ENCODE results near the gene MAP4K4.
A peak's percentile ranks its signal among the peaks of the same experiment; 100 is the strongest.

The MAP4K4 gene

DNA sequence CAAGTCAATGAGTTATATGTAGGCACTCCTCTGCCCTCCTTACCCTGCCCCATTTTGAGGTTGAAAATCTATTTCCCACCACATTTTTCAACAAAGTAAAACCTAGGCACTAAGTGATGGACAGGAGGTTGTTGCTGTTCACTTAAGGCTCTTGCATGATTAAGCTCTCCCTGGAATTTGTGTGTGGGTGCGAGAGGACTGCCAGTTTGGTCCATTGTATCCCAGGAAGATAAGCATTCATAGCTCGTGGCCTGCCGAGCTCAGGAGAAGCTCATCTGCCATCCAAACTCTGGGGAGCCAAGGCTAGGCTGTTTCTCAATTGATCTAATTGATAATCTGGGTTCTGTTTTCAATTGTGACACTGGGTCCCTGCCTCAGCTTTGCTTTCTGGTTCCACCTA is 4.7 kb upstream of the MAP4K4 start:
- no peak for DNase-seq (ENCODE audit: low read depth)

DNA sequence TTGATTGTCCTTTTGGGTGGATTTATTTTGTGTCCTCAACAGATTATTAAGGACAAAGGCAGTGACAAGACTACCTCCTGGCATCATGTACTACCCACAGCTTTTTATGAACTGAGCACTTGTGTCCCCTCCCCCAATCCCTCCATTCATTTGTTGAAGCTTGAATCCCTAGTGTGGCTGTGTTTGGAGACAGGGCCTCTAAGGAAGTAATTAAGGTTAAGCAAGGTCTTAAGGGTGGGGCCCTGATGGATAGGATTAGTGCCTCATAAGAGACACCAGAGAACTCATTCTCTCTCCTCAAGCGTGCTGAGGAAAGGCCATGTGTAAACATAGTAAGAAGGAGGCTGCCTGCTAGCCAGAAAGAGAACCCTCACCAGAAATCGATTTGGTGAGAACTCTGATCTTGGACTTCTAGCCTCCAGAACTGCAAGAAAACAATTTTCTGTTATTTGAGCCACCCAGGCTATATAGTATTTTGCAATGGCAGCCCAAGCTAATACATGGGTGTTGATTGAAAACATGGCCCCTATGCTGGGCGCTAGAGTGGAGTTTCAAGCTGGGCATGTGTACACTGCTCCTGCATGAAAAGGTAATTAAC is 3.4 kb upstream of the MAP4K4 start:
- no peak for DNase-seq (ENCODE audit: low read depth)

- no peak for DNase-seq (ENCODE audit: low read depth)
These were observed 1.0 kb upstream of the MAP4K4 start for GRCh38 chr2:101696272-101697123.

DNA sequence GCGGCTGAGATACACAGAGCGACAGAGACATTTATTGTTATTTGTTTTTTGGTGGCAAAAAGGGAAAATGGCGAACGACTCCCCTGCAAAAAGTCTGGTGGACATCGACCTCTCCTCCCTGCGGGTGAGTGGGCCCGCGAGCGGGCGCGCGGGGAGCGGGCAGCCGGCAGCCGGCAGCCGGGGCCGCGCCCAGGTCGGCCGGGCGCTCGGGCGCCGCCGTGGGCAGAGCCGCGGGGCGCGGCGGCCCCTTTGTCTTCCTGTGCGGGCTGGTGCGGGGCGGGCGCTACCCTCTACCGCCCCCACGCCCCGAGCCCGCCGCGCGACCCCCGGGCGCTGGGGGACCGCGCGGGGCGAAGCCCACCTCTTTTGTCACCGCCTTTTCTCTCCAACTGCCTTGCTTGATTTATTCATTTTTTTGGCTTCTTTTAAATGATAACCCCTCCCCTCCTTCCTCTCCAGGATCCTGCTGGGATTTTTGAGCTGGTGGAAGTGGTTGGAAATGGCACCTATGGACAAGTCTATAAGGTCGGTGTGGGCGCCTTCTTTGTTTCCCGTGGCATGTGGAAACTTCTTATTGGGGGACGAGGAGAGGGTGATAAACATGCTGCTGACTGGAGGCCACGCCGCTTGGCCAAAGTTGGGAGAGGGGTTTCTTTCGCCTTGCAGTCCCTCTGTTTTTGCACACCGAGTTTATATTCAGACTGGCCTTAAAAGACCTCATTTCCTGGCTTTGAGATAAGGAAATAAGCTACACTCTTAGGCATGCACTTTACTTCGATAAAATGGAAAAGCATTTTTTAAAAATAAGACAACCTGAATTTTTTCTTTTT is 722 bp downstream of the MAP4K4 start:
- DNase-seq (ENCODE audit: low read depth): no peak

- no peak for DNase-seq (ENCODE audit: low read depth)
These were observed 1.6 kb downstream of the MAP4K4 start for GRCh38 chr2:101698844-101699754.

DNA sequence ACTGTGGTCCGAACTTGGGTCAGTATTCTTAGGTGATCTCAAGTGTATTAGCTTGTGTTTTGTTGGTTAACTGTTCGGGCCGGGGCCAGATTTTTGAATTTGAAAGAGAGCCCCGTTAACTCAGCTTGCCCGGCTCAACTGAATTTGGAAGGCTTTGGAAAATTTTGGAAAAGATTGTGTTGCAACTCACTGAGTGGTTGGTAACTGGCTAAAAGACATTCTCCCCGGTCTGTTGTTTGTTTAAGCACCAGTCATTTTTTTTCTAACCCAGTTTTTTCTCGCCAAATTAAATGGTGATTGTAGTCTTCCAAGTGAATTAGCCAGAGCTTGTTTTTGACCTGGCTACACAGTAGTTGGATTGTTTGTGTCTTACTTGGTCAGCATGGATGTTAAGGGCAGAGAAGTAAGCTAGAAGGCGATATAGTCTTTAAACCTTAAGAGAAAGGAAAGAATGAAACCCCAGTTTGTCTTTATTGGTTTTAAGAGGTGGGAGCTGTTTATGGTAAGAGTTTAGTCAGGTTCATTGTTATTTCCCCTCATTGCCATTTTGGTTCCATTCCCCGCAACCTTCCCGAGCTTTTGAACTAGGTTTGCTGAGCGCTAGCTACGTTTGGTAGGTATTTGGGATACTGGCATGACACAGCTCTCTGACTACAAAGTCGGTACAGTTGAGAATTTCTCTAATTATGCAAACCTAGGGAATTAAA is 2.4 kb downstream of the MAP4K4 start:
- no peak for DNase-seq (ENCODE audit: low read depth)

DNA sequence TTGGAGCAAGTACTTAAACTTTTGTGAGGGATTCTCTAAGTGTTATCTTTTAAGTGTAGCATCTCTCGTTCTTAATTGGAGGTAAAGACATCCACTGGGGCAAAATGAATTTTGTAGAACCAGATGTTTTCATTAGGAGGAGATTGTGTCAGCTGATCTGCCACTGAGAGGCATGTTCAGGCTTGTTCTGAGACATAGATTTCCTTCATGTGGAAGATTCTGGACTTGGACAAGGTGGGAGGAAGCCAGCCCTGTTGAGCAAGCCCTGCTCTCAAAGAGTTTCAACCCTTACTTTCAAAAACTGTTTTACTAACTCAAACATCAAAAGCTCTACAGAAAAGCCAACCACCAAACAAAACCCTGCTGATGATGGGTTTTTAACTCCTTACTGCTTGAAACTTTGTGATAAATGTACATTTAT is 6.5 kb downstream of the MAP4K4 start:
- DNase-seq (ENCODE audit: low read depth): peak; percentile 73

DNA sequence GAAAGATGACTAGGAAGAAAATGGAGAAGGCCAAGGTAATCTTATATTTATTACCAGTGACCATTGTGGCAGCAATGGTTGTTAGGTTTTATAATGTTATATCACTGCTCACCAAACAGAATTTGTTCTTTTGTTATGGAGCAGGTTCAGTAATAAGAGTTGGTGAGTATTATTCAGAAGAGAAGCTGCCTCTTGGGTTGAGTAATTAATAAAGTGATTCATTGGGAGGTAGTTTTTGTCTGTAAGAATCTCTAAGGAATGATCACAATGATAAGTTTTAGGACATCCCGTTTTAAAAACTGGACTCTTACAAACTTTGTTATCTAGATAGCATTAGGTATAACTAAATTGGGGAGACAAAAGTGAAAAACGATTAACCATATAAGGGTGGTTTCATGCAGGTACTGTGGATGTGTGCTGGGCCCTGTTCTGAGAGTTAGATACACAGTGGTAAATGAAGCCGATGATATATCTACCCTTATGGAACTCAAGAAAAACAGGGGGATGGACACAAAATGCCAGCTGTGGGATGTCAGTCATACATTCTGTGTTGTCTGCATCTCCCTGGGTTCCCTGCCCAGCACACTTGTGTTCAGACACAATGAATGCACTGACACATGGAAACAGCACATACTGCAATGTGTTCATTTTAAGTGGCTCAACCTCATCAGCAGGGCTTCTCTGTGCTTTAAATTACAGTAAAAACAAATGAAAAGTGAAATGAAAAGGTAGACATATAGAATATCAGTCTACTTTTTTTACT is 7.5 kb downstream of the MAP4K4 start:
- DNase-seq (ENCODE audit: low read depth): no peak

- DNase-seq (ENCODE audit: low read depth): no peak
These were observed 8.8 kb downstream of the MAP4K4 start for GRCh38 chr2:101706121-101706818.

GRCh38 chr2:101706819-101707177 is 9.3 kb downstream of the MAP4K4 start:
- no peak for DNase-seq (ENCODE audit: low read depth)

DNA sequence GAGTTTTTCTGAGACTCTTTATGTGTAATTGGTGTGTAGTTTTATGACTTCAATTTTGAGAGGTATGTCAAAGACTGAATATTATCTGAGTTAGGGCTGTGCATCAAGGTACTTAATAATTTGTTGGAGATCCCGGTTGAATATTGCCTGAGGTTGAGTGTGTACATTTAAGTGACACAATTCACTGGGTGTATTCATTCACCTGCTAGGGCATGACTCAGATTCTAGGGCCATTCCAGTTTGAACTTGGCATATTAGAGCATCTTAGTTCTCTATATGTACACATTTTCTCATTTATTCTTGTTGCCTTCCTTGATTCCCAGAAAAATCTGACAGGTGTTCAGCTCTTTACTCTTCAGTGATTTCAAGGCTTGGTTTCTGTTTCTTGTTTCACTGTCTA is 12.5 kb downstream of the MAP4K4 start:
- no peak for DNase-seq (ENCODE audit: low read depth)

GRCh38 chr2:101710471-101711318 is 13.2 kb downstream of the MAP4K4 start:
- DNase-seq (ENCODE audit: low read depth): no peak

GRCh38 chr2:101714118-101714517 is 16.6 kb downstream of the MAP4K4 start:
- no peak for DNase-seq (ENCODE audit: low read depth)

DNA sequence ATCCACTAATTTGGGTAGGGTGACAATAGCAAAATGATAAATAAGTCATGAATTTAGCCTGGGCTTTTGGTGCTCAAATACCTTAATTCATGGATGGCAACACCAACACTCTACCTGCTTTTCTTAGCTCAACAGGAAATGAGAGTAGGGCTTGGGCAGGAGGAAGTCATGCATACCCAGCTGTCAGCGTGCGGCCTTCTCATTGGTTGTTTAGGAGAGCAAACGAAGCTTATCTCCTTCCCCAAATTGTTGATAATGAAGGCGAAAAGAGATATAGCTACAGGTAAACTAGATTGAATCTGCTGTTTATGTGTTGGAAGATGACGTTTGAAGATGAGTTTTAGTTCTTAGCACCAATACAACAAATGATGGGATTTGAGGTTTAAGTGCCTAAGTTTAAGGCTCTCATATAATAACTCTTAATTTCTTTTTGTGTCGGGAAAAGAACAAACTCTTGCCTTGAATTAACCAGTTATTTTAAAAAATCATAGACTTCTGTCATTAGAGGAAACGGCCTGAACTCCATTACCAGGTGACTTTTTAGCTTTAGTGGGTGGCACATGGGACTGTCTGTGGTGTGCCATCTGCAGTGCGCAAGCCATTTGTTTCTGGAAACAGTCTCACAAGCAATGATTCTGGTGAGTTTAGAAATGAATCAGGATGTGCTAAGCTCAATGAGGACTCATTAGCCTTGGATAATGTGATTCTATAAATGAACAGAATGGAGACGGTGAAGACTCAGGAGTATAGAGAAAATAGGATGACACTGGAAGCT is 19.8 kb downstream of the MAP4K4 start:
- no peak for DNase-seq (ENCODE audit: low read depth)

DNA sequence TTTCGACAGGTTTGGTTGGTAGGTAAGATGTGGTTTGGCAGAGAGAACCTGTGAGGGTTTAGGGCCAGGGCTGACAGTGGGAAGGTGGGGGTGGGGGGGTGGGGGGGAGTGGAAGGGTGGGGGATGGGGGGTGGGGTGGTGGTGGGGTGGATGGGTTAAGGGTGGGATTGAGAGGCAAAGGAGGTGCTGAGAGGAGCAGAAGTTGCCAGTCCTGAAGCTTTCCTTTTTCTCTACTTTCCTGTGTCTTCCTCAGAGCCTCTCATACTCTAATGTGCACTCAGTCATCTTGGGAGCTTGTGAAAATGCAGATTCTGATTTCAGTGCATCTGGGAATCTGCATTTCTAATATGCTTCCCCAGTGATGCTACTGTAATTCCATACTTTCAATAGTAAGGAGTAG is 21.0 kb downstream of the MAP4K4 start:
- DNase-seq (ENCODE audit: low read depth): no peak

DNA sequence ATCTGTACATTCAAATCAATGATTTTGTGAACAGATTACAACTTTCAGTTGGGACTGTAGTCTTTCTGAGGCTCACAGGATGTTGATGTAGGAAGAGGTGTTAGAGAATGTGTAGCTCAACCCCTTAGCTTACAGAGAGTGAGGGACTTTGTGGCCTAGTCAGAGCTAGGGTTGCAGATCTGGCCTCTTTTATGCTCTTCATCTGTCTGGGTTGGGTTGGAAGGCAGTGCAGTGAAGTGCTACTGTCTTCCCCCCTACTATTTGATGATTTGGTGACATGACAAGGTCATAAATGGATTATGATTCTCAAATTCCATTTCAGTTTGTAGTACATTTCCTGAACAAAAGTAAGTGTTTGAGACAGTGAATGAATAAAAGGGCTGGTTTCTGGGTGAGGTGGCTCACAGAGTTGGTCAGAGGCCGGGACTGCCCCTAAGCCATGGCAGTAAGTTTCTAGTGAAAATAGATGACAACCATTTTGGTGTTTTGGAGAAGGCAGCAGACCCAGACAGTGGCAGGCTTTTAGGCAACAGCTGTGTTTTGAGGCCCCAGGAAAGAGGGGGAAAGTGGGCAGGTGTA is 21.6 kb downstream of the MAP4K4 start:
- no peak for DNase-seq (ENCODE audit: low read depth)

- DNase-seq (ENCODE audit: low read depth): peak; percentile 17
These were observed 23.2 kb downstream of the MAP4K4 start for GRCh38 chr2:101720732-101721131.

GRCh38 chr2:101722864-101723263 is 25.4 kb downstream of the MAP4K4 start:
- no peak for DNase-seq (ENCODE audit: low read depth)

All from fibroblast of the conjunctiva (primary cell).